Fibroblast of gingiva (primary cell): ENCODE measurements around the gene UBASH3A.

Experiments
- DNase-seq: peaks from one replicate; pipeline ENCODE4 v3.0.0-alpha.2; 2011; ENCODE audit warnings: low read depth

The UBASH3A gene

DNA sequence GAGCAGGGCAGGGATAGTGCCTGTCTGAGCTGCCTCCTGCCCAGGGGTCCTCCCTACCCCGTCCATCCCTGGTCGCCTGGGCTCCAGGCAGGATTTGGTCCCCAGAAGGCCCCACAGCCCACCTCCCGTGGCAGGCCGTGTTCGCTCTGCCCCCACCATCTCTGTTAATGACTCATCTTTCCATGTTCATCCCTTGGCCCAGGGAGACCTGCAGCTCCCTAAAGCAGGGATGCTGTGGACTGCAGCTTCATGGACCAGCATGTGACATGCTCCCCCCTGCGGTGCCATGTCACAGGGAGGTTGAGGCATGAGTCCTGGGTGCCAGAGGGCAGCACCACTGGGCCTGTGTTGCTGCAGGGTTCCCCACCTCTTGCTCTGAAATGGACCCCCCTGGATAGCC, 26.8 kb downstream of the UBASH3A start:
- no peak for DNase-seq

DNA sequence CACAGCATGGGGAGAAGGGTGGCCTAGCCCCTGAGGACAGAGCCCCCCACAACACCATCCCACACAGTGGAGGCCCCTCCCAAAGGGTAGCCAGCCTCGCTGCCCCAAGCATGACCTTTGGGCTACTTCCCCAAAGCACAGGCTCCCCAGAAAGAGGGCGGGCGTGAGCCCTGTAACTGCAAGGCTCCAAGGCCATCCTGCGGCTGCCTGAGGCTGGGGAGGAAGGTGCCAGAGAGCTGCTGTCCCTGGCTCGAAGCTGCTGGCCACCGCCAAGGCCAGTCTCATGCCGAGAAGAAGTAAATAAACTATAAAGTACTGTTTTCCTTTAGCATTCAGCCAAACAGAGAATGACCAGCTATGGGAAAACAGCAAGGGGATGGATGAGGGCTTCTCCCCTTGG, 27.5 kb downstream of the UBASH3A start:
- no peak for DNase-seq

- DNase-seq, result no peak
Observed at GRCh38 chr21:42432695-42433094, 29.0 kb downstream of the UBASH3A start.

DNA sequence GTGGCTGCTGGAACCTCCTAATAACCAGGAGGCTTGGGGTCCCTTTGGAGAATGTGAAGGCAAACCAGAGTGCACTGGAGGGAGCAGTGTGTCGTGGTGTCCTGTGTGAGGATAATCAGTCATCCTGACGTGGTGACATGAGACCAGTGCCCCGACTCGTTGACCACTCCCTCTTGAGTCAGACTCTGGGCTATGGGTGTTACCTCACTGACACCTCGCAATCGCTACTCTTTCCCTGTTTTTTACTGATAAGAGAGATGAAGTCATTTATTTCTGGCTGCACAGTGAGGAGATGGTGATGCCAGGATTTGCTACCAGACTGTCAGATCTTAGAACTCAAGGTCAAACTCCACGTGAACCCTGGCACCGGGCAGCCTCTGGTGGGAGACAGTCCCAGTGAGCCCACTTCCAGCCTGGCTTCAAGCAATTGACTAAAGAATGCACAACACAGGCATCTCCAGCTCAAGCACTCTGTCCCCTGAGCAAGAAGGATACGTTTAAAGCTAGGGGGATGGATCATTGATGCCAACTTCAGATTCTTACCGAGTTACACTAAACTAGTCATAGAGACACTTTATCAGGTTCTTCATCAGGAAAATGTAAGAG, 30.3 kb downstream of the UBASH3A start:
- DNase-seq, result no peak

DNA sequence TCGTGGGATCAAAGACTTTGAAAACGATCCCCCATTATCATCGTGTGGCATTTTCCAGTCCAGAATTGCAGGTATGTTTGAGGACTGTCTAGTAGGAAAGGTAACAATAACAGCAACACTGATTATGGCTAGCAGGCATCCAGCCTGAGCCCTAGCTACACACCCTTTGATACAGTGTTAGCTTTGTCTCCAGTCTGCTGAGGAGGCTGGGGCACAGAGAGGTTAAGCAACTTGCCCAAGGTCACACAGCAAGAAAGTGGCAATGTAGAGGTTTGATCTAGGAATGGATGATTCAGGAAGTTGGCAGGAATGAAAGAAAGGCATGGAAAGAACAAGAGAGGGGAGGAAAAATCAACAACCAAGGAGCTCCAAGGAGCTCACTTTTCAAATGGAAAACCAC, 31.2 kb downstream of the UBASH3A start:
- no peak for DNase-seq

- DNase-seq, result no peak
Observed at GRCh38 chr21:42435401-42435800, 31.7 kb downstream of the UBASH3A start.

- no peak for DNase-seq
Observed at GRCh38 chr21:42435833-42436232, 32.1 kb downstream of the UBASH3A start.

- no peak for DNase-seq
Observed at GRCh38 chr21:42436914-42437313, 33.2 kb downstream of the UBASH3A start.

DNA sequence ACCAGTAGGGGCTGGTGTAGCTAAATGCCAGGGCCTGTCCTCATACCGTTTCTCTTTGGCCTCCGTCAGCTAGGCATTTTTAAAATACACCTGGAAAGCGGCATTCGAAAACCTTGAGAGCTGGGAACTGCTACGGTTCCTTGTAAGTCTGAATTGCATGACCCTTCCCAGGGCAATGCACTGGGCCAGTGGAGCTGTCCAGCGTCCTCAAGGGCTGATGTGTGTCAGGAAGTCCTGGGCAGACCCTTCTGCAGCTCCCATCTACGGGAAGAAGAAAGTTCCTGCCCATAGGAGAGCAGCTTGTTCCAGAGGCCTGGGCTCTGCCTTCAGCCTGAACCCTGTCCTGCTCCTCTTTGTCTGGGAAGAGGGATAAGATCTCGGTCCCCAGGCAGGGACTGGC, 34.1 kb downstream of the UBASH3A start:
- DNase-seq, result no peak

GRCh38 chr21:42438316-42439205, 34.9 kb downstream of the UBASH3A start:
- no peak for DNase-seq

- DNase-seq, result no peak
Observed at GRCh38 chr21:42439284-42440186, 35.8 kb downstream of the UBASH3A start.

DNA sequence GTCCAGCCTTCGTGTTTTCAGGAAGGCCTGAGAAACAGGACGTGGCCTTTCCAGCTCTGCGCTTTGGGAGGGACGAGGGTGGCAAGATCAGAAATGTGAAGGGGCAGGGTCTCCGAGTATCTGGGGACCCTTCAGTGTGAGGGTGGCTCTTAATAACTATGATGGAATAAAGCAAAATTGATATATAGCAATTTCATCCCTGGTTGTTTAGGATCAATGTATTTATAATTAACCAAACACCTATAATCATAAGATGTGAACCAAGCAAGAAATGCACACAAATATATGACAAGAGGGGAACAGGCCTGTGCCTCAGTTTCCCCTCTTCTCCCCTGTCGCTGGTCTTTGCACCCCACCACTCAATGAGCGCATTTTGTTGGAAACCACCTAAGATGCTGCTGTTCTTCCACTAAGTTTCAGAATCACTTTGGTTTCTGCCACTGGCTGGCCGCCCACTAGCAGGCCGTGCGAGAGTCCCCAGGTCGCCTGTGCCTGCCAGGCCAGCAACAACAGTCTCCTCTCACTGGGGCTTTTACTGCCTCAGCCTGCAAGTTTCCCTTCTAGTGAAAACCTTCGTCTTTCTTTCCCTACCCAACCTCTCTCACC, 36.6 kb downstream of the UBASH3A start:
- no peak for DNase-seq

- no peak for DNase-seq
Observed at GRCh38 chr21:42441963-42442362, 38.3 kb downstream of the UBASH3A start.

- DNase-seq, result no peak
Observed at GRCh38 chr21:42443181-42443785, 39.6 kb downstream of the UBASH3A start.

- DNase-seq, result no peak
Observed at GRCh38 chr21:42443876-42444744, 40.4 kb downstream of the UBASH3A start.

GRCh38 chr21:42444745-42445059, 41.0 kb downstream of the UBASH3A start:
- no peak for DNase-seq

GRCh38 chr21:42445311-42445710, 41.6 kb downstream of the UBASH3A start:
- DNase-seq, result no peak

GRCh38 chr21:42446531-42446930, 42.8 kb downstream of the UBASH3A start:
- DNase-seq, result no peak

DNA sequence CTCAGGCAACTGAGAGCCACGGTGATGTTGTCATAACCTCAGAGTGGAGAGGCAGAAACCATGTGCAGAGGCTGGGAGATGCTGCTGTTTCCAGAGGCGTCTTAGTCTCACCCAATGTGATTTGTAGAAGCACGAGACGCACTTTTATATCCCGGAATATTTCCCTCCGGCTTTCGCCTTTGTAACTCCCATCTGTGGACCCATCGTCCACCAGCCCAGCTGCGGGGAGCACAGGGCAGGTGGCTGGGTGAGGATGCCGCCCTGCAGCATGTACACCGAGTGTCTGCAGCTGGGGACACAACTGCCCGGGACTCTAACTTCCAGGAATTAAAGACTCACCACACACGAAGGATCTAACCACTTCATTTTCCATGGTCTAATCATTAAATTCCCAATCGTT, 43.5 kb downstream of the UBASH3A start:
- no peak for DNase-seq

DNA sequence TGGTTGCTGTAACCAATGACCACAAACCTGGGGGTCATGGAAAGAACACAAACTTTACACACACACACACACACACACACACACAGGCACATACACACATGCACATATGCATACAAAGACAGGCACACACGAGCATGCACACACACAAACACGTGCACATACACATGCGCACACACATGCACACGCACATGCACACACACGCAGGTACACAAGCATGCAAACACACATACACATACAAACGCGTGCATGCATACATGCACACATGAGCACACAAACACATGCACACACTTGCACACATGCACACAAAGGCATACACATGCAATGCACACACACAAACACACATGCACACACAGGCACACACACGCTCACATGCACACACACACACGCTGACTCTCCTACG, 44.0 kb downstream of the UBASH3A start:
- no peak for DNase-seq

DNA sequence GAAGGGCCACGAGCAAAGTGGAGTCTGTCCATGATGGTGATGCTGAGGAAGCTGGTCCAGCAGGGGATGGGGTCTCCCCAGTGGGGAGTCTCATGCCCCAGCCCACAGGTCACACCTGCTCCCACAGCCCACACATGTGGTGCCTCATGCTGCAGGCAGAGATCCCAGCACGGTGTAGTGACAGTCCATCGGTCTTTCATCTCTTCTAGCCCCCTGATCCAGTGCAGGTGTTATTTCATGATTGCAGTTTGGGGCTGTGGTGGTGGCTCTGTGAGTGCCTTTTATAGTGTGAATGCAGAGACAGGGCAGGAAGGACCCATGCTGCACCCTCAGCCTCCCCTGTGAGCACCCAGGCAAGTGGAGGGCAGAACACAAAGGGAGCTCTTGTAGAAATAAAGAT, 45.0 kb downstream of the UBASH3A start:
- no peak for DNase-seq
